ENCODE measurements around the gene GLI3.

Gene GLI3

DNA sequence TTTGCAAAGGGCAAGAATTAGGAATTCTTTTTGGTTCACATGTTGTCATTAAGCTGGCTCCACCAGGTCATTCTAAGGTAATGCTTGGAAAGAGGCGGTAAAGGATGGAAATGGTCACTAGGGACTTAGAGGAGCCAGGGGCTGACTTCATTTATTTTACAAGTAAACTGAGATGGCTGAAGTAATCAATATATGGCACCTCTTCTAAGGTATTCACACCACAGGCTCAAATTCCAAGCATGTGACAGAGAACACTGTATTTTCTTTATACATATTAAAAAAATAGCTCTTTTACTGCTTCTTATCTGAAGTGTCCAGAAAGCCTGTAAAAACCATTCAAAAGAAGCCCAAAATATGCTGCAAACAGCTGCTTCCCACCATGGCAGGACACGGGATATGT, 239.0 kb downstream of the GLI3 start:
- DNase-seq (ENCODE audit: low read depth) = no peak

DNA sequence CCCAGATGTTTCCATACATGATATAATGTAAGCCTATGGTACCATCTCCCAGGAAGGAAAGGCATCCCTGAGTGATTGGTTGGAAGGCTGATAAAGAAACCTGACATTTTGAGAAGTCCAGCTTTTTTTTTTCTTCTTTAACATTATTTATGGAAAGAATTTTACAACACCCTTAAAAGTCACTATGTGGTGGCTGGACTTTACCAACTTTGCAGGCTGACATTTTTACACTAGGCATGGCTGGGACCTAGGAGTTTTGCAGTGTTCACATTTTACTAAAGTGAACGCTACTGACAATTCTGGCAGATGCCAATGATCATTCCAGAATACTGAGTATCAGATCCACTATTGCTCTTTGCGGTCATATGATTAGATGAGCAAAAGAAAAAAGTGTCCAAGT, 239.9 kb downstream of the GLI3 start:
- no peak for DNase-seq (ENCODE audit: low read depth)

DNA sequence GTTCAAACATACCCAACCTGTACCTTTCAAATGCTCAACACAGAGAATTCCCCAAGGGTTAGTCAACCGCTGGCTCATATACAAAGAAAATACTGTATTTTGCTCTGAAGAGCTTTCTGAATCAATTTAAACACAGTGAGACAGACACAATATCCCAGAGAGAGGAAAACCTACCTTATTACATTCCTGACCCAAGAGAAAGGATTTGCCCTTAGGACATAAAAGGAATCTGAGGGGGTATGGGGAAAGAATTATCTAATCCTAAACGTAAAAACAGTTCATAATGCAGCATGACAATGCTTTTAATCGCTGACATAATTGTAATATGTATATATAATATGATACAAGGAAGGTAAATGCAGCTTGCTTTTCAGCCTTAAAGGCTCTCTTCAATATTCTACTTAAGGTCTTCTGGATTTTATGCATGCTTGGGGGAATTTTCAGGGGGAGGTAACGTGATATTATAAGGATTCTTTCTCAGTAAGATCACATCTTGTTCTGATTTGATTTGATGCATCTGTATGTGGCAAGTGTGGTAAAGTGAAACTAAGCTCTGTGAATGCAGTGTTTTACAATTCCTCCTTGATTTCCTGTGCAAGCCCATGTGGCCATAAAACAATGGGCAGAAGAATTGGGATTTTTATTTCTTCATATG, 240.5 kb downstream of the GLI3 start:
- DNase-seq (ENCODE audit: low read depth) = no peak

DNA sequence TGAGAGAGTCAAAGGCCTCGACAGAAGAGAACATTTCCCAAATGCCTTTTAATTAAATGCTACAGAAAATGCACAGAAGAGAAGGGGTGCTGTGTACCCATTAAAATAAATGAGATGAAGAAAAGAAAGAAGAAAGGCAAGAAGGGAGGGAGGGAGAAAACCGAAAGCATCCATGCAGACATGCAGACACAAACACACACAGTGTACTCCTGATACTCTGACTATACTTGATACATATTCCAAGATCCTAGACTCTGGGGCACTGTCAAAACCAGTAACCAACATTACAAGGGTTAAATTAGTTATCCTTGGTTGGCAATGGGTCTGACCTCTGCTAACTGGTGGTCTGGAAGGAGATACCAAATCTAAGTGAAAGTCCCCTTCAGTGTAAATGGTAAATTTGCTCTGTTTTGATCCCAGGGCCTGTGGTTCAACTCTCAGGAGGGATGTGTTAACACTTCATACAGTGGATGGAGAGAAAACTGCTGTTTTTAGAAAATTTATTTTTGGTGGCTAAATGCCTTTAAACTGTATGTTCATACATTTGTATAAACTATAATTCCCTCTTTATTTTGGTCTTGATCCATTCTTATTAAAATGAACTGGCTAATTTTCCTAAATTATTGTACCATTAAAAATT, 241.3 kb downstream of the GLI3 start:
- DNase-seq (ENCODE audit: low read depth) = no peak

DNA sequence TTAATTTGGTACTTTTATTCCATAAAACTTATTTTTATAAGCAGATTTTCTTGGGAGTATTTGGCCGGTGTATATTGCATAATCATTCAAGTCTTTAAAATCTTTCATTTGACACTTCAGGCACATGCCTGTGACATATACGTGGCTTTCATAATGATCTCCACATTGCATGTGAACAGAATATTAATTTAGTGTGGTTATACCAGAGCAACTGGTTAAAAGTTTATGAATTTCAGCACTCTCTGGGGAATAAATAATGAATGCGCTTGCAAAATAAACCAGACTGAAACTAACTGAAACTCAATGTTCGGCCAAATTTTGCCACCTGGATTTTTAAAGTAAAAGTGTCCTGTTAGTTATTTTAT, 242.3 kb downstream of the GLI3 start:
- no peak for DNase-seq (ENCODE audit: low read depth)

DNA sequence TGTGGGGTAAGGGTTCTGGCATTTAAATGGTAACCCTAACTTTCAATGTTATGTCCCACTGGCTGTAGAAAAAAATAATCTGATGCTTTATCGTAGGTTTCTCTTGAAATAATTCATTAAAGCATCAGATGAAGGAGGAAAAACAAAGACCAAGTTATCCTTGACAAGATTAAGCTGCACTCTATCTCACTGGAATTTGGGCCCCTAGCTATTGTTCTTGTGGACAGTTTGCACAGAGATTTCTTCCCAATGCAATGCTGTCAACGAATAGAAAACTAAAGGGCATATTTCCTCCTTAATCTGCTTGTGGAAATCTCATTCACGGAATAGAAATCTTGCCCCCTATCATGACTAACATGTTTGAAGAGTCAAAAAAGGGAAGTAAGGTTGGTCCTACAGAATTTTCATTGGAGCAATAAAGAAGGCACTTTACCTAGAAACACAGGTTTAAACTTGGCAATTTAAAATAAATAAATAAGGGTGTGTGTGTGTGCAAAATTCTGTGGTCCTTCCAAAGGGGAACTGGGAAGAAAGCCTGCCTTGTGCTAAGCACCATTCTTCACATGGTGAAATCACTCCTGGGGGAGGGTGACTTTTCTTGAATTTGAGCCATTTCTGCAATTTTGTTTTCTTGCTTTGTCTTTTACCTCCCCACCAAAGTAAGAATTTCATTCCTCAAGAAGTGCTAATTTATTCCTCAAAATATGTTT, 242.8 kb downstream of the GLI3 start:
- no peak for DNase-seq (ENCODE audit: low read depth)

DNA sequence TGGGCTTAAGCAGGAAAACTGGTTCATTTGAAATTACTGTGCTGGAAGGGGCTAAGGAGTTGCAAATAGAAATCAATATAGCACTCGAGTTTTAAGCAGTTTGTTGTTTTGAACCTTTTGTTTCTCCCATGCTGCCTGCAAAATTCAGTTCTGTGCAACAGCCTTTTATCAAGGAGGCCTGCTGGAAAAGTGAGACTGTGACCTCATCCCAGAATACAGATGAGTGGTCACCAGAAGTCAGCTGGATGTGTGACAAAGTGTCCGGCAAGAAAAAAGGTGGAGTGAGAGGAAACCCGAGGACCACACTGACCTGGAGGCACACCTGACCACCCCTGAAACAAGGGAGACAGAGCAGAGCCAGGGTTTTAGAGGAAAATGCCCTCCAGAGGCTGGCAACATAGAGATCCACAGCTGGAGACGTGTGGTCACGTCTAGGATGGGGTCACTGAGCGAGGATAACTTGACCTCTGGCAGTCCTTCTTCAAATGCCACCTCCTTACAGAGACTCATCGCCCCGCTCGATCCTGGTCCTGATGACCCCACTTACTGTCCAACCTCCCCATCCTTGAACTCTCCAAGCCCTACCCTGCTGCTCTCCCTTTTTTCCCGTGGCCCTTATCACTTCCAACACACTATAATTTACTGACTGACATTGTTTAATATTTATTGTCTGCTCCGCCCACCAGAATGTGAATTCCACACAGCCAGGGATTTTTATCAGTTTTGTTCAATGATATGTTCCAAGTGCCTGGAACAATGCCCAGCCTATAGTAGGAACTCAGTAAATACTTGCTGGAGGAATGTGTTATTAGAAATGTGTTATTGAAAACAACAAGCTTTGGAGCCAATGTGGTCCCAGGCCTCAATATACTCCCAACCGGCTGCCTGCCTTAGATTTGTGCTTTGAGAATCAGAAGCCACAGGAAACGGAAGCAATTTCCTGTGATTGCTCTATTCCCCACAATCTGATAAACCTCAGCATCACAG, 243.8 kb downstream of the GLI3 start:
- DNase-seq (ENCODE audit: low read depth) = no peak

DNA sequence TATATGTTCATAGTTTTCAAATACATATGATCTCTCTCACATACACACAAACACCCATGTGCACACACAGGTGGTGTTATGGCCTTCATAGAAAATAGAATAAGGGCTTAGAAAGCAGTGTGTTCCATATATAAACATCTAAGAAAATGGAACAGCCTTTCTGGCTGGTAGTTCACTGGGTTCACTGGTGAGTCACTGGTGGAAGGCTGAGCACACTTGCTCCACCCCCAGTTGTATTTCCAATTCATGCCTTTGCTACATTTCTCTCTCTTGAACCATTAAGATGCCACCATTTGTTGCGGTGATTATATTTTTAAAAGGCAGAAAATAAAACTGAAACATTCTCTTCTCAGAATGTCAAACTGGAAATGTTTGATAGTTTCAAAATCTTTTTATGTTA, 252.1 kb downstream of the GLI3 start:
- no peak for DNase-seq (ENCODE audit: low read depth)

DNA sequence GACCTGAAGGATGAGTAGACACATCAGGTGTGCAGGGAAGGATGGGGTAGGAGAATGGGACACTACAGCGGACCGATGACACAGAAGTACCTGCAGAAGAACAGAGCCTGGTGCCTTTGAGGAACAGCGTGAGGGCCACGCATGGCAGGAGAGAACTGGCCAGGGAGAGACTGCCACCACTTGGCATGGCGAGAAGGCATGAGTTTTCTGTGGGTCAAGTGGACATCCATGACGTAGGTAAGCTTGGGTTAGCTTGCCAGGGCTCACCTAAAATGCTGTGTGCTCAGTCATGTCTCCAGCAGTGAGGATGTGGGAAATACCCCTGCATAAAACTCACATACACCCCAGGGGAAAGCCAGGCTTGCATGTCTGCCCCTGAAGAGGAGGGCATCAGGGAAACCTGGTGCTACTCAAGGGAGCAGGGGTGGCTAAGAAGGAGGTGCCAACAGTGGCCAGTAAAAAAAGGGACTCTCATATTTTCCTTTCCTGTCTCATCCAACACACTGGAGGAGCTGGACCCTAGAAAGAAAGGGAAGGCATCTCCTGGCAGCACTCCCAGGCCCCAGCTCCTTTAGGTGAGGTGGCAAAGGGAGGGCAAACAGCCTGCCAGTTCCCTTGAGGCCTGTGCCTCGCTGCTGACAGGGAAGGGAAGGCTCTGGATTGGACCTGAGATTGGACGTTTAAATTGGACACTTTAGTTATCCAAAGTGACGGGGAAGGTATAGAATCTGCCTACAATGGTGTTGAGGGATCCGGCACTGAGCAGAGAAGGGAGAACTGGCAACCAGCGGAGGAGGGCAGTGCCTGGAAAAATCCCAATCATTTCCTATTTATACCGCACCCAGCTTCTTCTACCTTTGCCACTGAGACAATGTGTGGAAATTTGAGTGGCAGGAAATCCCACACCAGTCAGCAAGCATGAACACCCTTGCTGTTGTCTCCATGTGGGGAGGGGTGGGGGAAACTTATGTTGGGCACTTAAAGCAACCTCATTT, 255.7 kb downstream of the GLI3 start:
- DNase-seq (ENCODE audit: low read depth) = no peak

DNA sequence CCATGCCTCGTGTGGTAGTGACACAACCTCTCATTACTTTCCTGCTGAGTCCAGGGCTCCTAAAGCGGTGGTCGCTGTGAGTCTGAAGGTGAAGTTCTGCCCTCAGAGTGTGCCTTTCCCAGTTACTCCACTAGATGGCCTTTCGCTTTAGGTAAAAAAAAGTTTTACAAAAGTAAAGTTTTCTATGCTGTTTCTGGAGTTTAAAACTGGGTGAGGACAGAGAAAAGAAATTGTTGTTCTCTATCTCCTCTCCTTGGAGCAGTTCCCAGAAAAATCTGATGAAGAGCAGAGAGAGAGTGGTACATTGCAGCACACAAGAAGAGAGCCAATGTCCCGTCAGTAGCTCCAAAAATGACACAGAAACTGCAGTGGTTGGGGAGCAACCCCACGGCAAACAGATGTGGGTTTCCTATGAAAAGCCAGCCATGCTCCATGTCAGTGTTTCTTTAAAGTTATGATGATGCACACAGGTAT, 257.1 kb downstream of the GLI3 start:
- no peak for DNase-seq (ENCODE audit: low read depth)

DNA sequence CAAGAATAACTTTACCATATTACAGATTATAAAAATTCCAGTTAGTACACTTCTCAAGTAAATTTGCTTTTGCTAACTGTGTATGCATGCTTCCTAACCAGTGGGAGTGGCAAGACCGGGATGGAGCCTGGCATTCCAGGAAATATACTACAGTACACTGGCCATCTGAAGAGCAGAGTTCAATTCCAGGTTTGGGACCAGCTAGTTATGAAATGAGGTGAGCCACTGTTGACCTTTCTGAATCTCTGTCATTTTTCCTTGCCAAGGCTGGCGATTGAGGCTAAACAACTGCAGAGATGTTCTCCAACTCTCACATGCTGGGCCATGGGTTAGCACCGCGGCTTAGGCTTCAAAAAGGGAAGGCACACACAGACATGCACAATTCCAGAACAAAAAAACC, 258.2 kb downstream of the GLI3 start:
- DNase-seq (ENCODE audit: low read depth) = no peak

DNA sequence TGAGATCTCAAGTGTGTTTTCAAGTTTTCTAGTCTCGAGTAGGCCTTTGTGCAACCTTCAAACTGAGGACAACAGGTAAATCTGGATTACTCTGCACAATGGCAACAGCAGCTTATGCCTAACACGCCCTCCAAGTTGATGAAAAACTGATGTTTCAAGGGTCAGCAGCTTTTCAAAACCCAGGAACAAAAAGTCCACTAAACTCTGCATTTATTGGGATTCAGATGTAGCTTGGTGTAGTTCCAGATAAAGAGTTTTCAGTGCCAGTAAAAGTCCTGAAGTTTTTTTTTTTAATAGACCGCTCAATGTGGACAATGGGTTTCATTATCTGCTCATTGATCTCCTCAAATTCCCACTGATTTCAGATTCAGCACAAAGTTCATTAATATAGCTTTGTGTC, 259.3 kb downstream of the GLI3 start:
- no peak for DNase-seq (ENCODE audit: low read depth)

DNA sequence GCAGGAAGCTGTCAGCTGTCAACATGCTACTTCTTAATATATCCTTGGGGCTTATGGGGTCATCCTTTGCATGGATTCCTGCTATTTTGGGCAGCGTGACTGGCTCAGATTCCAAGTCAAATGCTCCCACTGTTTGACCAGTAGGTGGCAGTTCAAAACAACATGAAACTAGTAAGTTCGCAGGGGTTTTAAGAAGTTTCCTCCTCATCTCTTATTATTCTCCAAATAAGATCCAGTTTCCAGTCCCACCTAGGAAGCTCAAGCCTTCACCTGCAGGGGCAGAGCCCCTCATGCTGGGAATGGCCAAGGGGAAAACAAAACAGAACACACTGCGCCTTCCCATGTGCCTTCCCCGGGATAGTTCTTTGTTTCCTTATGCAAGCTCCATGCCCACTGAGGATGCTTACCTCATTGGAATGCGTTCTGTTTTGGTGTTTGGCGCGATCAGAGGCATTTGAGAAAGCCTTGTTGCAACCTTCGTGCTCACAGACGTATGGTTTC, 259.8 kb downstream of the GLI3 start:
- no peak for DNase-seq (ENCODE audit: low read depth)

DNA sequence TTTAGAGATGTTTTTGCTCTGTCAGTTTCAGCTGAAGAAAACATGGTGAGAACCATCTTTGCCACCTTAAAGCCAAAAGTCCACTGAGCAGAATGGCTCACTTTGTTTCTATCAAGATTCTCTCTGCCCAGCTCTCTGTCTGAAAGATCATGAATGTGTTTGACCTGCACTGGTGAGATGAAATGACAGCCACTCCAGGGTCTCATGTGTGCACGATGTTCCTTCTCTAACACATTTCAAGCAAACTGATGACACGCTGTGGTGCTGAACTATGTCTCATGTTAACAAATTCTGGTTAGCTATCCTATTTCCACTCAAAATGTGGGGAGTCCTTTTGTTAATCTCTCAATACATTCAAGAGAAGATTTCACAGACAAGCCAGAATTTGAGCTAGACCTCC, 260.6 kb downstream of the GLI3 start:
- DNase-seq (ENCODE audit: low read depth) = no peak

DNA sequence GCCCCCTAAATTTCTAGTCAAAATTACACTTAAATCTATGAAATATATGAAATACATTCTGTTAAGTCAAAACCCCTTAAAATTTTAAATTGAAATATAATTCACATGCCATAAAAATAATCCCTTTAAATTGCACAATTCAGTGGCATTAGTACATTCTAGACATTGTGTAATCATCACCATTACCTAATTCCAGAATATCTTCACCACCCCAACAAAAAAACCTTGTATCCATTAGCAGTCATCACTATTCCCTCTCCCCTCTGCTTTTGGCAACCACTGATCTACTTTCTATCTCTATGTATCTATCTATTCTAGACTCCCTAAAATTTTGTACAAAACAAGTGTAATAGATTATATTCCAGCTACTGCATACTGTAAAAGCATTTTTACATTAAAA, 261.2 kb downstream of the GLI3 start:
- no peak for DNase-seq (ENCODE audit: low read depth)

DNA sequence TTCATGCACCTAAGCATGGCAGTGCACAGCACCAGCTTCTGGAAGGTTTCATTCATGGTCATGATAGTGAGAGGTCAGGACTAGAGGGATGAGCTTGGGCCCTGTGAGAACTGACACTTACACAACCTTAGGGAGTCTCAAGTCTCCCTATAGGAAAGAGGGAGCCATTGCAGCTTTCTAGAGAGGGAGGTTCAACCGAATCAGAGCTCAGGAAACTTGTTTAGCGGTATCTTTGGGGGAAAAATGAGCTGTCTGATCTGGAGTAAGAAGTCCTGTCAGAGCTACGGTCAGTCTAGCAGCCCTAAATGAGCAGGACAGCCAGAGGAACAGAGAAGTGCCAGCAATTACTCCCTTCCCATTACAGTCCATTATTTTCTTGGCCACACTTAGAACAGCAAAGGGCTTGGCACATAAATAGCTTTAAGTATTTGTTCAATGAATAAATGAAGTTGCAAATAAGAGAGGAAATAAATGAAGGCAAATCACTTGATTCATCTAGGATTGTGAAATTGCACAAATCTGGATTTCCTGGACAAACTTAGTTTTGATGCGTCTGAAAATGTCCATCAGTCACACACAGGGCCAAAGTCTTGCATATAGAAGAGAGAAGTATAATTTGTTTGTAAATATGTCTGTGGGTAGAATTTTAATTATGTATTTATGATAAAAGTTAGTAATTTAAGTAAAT, 262.0 kb downstream of the GLI3 start:
- DNase-seq (ENCODE audit: low read depth) = no peak

DNA sequence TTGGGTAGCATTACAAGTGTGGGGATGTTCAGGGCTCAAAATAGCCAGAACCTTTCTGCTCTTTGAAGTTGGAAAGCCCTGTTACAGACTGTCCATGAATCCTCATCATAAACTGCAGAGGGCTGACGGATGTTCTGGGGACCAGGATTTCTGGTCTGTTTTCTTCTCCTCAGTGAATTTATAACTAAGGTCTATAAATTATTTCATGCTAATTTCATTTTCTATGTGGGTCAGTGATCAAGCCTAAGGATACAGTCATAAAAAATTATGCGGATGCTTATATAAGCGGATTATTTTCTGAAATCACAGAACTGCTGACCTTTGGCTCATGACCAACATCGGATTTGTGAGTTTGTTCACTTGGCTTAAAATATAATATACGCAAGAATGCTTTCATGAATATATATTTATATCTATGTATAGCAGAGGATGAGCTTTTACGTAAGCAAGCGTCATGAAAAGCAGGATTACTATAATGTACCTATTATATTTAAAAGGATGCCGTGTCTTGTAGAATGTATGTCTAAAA, 263.7 kb downstream of the GLI3 start:
- no peak for DNase-seq (ENCODE audit: low read depth)

DNA sequence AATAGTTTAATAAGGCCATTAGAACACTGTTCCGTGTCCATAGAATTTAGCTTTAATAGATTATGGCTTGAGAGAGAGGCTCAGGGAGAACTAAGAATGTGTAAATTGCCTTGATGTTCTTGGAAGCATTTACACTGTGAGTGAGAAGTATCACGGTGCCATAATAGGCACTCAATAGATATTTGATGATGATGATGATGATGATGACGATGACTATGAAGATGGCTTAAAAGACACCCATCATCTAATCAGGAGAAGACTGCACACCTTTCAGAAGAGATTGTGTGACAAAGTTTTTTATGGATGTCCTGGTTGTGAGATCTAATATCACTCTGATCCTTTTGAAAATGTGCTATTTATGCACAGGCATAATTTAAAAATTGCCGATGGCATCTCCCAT, 264.2 kb downstream of the GLI3 start:
- no peak for DNase-seq (ENCODE audit: low read depth)

DNA sequence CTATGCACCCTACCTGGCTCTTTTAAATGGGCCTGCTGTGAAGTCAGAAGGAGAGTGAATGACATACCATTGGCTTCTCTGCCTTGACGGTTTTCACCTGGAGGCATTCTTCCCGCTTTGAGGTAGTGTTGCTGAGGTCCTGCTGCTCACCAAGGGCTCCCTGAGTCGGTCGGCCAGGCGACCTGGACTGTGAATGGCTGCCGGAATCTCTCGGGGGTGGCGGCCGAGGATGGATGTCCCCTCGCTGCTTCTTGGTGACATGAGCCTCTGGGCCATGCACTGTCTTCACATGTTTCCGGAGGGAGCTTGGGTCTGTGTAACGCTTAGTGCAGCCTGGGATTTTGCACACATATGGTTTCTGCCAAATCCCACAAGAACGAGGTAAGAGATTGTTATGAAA, 264.7 kb downstream of the GLI3 start:
- DNase-seq (ENCODE audit: low read depth) = no peak

DNA sequence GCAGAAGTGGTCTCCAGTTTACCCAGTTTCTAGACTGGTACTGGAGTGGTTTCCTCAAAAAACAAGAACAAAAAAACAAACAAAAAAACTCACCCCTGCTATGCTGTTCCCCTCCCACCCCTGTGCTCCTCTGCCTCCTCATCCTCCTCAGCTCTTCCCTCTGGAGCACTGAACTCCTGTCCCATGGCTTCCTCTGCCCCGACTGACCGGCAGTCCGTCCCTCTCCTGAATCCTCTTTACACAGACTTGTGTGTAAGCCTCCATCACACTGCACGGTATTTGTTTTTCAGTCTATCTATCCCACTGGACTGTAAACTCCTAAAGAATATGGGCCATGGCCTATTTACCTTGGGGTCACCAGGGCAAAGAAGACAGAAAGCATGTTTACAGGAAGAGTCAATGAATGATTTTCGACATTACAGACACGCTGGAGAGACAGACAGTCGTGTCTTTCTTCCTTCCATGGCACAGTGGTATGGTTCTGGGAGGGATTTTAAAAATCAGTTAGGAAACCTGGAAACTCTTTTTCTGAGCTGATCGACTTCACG, 265.3 kb downstream of the GLI3 start:
- DNase-seq (ENCODE audit: low read depth) = no peak
